Activated naive CD4-positive, alpha-beta T cell treated with anti-CD3 and anti-CD28 coated beads, Interleukin-2, amount 10 ng/mL, durations not matched to agents 7 days and 5 days (primary cell): Measurements from ENCODE around the gene SH2D2A.

ENCODE experiments used
- CTCF ChIA-PET: fragments of 350-600 bp; sonication (Branson Sonifier 250); formaldehyde crosslinking; loops from one replicate; lab custom pipeline; 2021; ENCODE audit warnings: antibody characterized with exemption; lab: Charles Lee
- DNase-seq: peaks from one replicate; pipeline ENCODE4 v3.0.0-alpha.2; 2020
- H3K27ac Mint-ChIP-seq: one replicate; pipeline ENCODE4 v1.8.0; 2021; ENCODE audit warnings: mild to moderate bottlenecking, moderate library complexity, mixed read lengths
- H3K27me3 Mint-ChIP-seq: one replicate; pipeline ENCODE4 v1.8.0; 2021; ENCODE audit warnings: mild to moderate bottlenecking, mixed read lengths
- H3K36me3 Mint-ChIP-seq: one replicate; pipeline ENCODE4 v1.8.0; 2021; ENCODE audit warnings: mixed read lengths
- H3K4me1 Mint-ChIP-seq: one replicate; pipeline ENCODE4 v1.8.0; 2021; ENCODE audit warnings: mixed read lengths
- H3K4me3 Mint-ChIP-seq: one replicate; pipeline ENCODE4 v1.8.0; 2021; ENCODE audit warnings: mild to moderate bottlenecking, moderate library complexity, mixed read lengths
- H3K9me3 Mint-ChIP-seq: one replicate; pipeline ENCODE4 v1.8.0; 2021; ENCODE audit warnings: mixed read lengths

SH2D2A gene

GRCh38 chr1:156797212-156797871 is 19.3 kb downstream of the SH2D2A start:
- Mint-ChIP-seq H3K36me3 (peaks cover 46% of the 10 kb centered on the region), H3K9me3 (no peaks in the 10 kb centered on the region), H3K4me1 (peaks cover 9% of the 10 kb centered on the region), H3K27ac (no peak overlapping the region), H3K4me3 (no peak overlapping the region), H3K27me3 (no peaks in the 10 kb centered on the region)
- peak; percentile 79 for DNase-seq
- CTCF ChIA-PET = interaction anchor here (0.8 to 10.6 kb wide), 22 partner anchors 10 to 170 kb away, joined by 3 to 240 read pairs (median 4); partner anchors contain the start of genes INSRR, ISG20L2, METTL25B and NTRK1

- Mint-ChIP-seq H3K4me3 (no peak overlapping the region), H3K27me3 (no peaks in the 10 kb centered on the region), H3K27ac (peak overlapping the region; percentile 21), H3K36me3 (peaks cover 49% of the 10 kb centered on the region), H3K9me3 (no peaks in the 10 kb centered on the region), H3K4me1 (peaks cover 7% of the 10 kb centered on the region)
- DNase-seq = no peak
- CTCF ChIA-PET = interaction anchor here (0.8 to 10.6 kb wide), 19 partner anchors 10 to 169 kb away, joined by 3 to 240 read pairs (median 4); partner anchors contain the start of genes INSRR, ISG20L2, METTL25B and NTRK1
Measured at GRCh38 chr1:156796340-156797097, 20.1 kb downstream of the SH2D2A start.

GRCh38 chr1:156795787-156796186 is 20.9 kb downstream of the SH2D2A start:
- peaks cover 2% of the 10 kb centered on the region for H3K4me1 Mint-ChIP-seq
- CTCF ChIA-PET = interaction anchor here (1.0 to 10.6 kb wide), 11 partner anchors 12 to 127 kb away, joined by 3 to 240 read pairs (median 7); partner anchors contain the start of genes INSRR, ISG20L2, METTL25B and NTRK1
- H3K36me3 Mint-ChIP-seq = peaks cover 54% of the 10 kb centered on the region
- no peak overlapping the region for H3K27ac Mint-ChIP-seq
- H3K9me3 Mint-ChIP-seq = no peaks in the 10 kb centered on the region
- no peak for DNase-seq
- no peak overlapping the region for H3K4me3 Mint-ChIP-seq
- no peaks in the 10 kb centered on the region for H3K27me3 Mint-ChIP-seq

GRCh38 chr1:156795374-156795733 is 21.3 kb downstream of the SH2D2A start:
- Mint-ChIP-seq H3K9me3 (no peaks in the 10 kb centered on the region), H3K36me3 (peaks cover 54% of the 10 kb centered on the region), H3K4me1 (peaks cover 2% of the 10 kb centered on the region), H3K27me3 (no peaks in the 10 kb centered on the region), H3K4me3 (no peak overlapping the region), H3K27ac (no peak overlapping the region)
- CTCF ChIA-PET = interaction anchor here (1.0 to 10.6 kb wide), 9 partner anchors 13 to 111 kb away, joined by 3 to 240 read pairs (median 7); partner anchors contain the start of genes INSRR, ISG20L2, METTL25B and NTRK1
- DNase-seq = no peak

GRCh38 chr1:156794506-156795373 is 21.9 kb downstream of the SH2D2A start:
- CTCF ChIA-PET = interaction anchor here (0.9 to 10.6 kb wide), 9 partner anchors 13 to 110 kb away, joined by 3 to 240 read pairs (median 7); partner anchors contain the start of genes INSRR, ISG20L2, METTL25B and NTRK1
- Mint-ChIP-seq H3K27ac (peak overlapping the region; percentile 64), H3K9me3 (no peaks in the 10 kb centered on the region), H3K36me3 (peaks cover 54% of the 10 kb centered on the region), H3K27me3 (no peaks in the 10 kb centered on the region), H3K4me3 (no peak overlapping the region), H3K4me1 (peaks cover 6% of the 10 kb centered on the region)
- DNase-seq = no peak

GRCh38 chr1:156789621-156790318 is 26.9 kb downstream of the SH2D2A start:
- no peaks in the 10 kb centered on the region for H3K27me3 Mint-ChIP-seq
- CTCF ChIA-PET = interaction anchor here (1.1 to 2.6 kb wide), 5 partner anchors 64 to 111 kb away, joined by 3 to 14 read pairs (median 6); partner anchors contain the start of gene NTRK1
- H3K36me3 Mint-ChIP-seq = peaks cover 41% of the 10 kb centered on the region
- H3K27ac Mint-ChIP-seq = no peak overlapping the region
- no peak overlapping the region for H3K4me3 Mint-ChIP-seq
- no peak for DNase-seq
- peaks cover 6% of the 10 kb centered on the region for H3K4me1 Mint-ChIP-seq
- H3K9me3 Mint-ChIP-seq = no peaks in the 10 kb centered on the region

- no peaks in the 10 kb centered on the region for H3K27me3 Mint-ChIP-seq
- DNase-seq = no peak
- no peak overlapping the region for H3K27ac Mint-ChIP-seq
- no peak overlapping the region for H3K4me3 Mint-ChIP-seq
- H3K4me1 Mint-ChIP-seq = peaks cover 6% of the 10 kb centered on the region
- H3K36me3 Mint-ChIP-seq = peaks cover 38% of the 10 kb centered on the region
- no peaks in the 10 kb centered on the region for H3K9me3 Mint-ChIP-seq
- CTCF ChIA-PET = interaction anchor here (1.2 to 1.4 kb wide), 3 partner anchors 10 to 98 kb away, joined by 3 to 4 read pairs (median 3); no protein-coding TSS in a partner anchor
Measured at GRCh38 chr1:156788136-156788535, 28.5 kb downstream of the SH2D2A start.

GRCh38 chr1:156786640-156787039 is 30.0 kb downstream of the SH2D2A start:
- Mint-ChIP-seq H3K36me3 (peaks cover 46% of the 10 kb centered on the region), H3K9me3 (no peaks in the 10 kb centered on the region), H3K4me1 (peaks cover 13% of the 10 kb centered on the region), H3K27me3 (no peaks in the 10 kb centered on the region), H3K27ac (no peak overlapping the region), H3K4me3 (no peak overlapping the region)
- no peak for DNase-seq
- CTCF ChIA-PET = interaction anchor here (1.1 to 2.2 kb wide), 5 partner anchors 10 to 106 kb away, joined by 3 to 7 read pairs (median 3); no protein-coding TSS in a partner anchor

- Mint-ChIP-seq H3K4me1 (peaks cover 19% of the 10 kb centered on the region), H3K27ac (no peak overlapping the region), H3K27me3 (no peaks in the 10 kb centered on the region), H3K36me3 (peaks cover 47% of the 10 kb centered on the region), H3K9me3 (no peaks in the 10 kb centered on the region), H3K4me3 (no peak overlapping the region)
- CTCF ChIA-PET = interaction anchor here (0.6 to 2.2 kb wide), 5 partner anchors 16 to 105 kb away, joined by 3 to 9 read pairs (median 3); no protein-coding TSS in a partner anchor
- no peak for DNase-seq
Measured at GRCh38 chr1:156785458-156785857, 31.2 kb downstream of the SH2D2A start.

GRCh38 chr1:156781585-156782186 is 35.0 kb downstream of the SH2D2A start:
- H3K36me3 Mint-ChIP-seq = peaks cover 30% of the 10 kb centered on the region
- H3K27me3 Mint-ChIP-seq = no peaks in the 10 kb centered on the region
- H3K4me3 Mint-ChIP-seq = no peak overlapping the region
- no peak overlapping the region for H3K27ac Mint-ChIP-seq
- peaks cover 27% of the 10 kb centered on the region for H3K4me1 Mint-ChIP-seq
- DNase-seq = no peak
- no peaks in the 10 kb centered on the region for H3K9me3 Mint-ChIP-seq
- CTCF ChIA-PET = interaction anchor here (0.6 to 2.2 kb wide), 9 partner anchors 10 to 111 kb away, joined by 3 to 9 read pairs (median 4); no protein-coding TSS in a partner anchor

GRCh38 chr1:156777573-156777972 is 39.1 kb downstream of the SH2D2A start:
- no peak for DNase-seq
- Mint-ChIP-seq H3K4me3 (no peak overlapping the region), H3K4me1 (peaks cover 43% of the 10 kb centered on the region), H3K36me3 (peaks cover 33% of the 10 kb centered on the region), H3K27ac (no peak overlapping the region), H3K27me3 (no peaks in the 10 kb centered on the region), H3K9me3 (no peaks in the 10 kb centered on the region)
- CTCF ChIA-PET = interaction anchor here (0.8 to 1.6 kb wide), 2 partner anchors 51 to 132 kb away, joined by 3 to 7 read pairs; no protein-coding TSS in a partner anchor

GRCh38 chr1:156776942-156777341 is 39.7 kb downstream of the SH2D2A start:
- Mint-ChIP-seq H3K36me3 (peaks cover 32% of the 10 kb centered on the region), H3K27me3 (no peaks in the 10 kb centered on the region), H3K27ac (no peak overlapping the region), H3K4me3 (no peak overlapping the region), H3K9me3 (no peaks in the 10 kb centered on the region), H3K4me1 (peaks cover 47% of the 10 kb centered on the region)
- CTCF ChIA-PET = interaction anchor here (0.8 to 1.6 kb wide), 2 partner anchors 51 to 132 kb away, joined by 3 to 7 read pairs; no protein-coding TSS in a partner anchor
- no peak for DNase-seq
